ENCODE results near the gene PRELID2.

DNA sequence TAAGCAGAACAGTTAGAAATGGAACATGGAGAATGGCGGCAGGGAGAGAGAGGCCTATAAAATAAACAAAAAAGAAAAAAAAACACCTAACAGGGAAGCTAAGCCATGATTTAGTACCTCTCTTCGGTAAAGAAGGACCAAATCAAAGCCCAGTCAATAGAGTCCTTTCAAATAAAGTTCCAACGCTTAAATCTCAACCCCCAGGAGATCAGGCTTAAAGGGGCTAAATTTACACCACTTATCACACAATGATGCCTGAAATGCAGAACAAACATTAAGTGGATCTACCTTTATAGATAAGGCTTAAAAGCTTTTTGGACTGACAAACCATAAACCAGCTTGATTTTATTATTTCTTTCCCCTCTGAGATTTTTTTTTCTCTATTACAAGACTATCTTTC is 66.3 kb downstream of the PRELID2 start:
- no peak for TF ChIP-seq ARNTL (CRISPR knock-in tag; IDR thresholded peaks at IDR 0.05; ENCODE audit: borderline replicate concordance, low read depth)
- TF ChIP-seq, protein P1, sequence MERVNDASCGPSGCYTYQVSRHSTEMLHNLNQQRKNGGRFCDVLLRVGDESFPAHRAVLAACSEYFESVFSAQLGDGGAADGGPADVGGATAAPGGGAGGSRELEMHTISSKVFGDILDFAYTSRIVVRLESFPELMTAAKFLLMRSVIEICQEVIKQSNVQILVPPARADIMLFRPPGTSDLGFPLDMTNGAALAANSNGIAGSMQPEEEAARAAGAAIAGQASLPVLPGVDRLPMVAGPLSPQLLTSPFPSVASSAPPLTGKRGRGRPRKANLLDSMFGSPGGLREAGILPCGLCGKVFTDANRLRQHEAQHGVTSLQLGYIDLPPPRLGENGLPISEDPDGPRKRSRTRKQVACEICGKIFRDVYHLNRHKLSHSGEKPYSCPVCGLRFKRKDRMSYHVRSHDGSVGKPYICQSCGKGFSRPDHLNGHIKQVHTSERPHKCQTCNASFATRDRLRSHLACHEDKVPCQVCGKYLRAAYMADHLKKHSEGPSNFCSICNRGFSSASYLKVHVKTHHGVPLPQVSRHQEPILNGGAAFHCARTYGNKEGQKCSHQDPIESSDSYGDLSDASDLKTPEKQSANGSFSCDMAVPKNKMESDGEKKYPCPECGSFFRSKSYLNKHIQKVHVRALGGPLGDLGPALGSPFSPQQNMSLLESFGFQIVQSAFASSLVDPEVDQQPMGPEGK (CRISPR knock-in tag; IDR thresholded peaks at IDR 0.05; ENCODE audit: borderline replicate concordance) = no peak
